Endothelial cell of umbilical vein (primary cell): ENCODE results near the gene B3GALNT2. TPM values are rescaled to one million over a fixed set of nuclear protein-coding genes. Genes with fewer than 3 reads are reported as not detected.

Source experiments
- BruUV-seq: library from RNA; stranded (reverse); fragments of 400-500 nt; replicated peaks from 2 replicates; lab custom pipeline; 2021; lab: Mats Ljungman, UMichigan
- CTCF ChIA-PET: fragments of 300-600, 350-600 bp; sonication (Branson Sonifier 250); formaldehyde crosslinking; loops from one replicate; lab custom pipeline; 2021; ENCODE audit warnings: antibody characterized with exemption, inconsistent platforms; lab: Charles Lee
- POLR2A ChIA-PET: fragments of 300-600, 350-600 bp; sonication (Branson Sonifier 250); formaldehyde crosslinking; loops from one replicate; lab custom pipeline; 2021; ENCODE audit warnings: antibody characterized with exemption, inconsistent platforms; lab: Charles Lee
- DNase-seq: peaks from one replicate; pipeline ENCODE4 v3.0.0-alpha.2; 2011; ENCODE audit warnings: low read depth, low spot score
- FAIRE-seq: peaks from 2 replicates; lab custom pipeline; 2011; peaks lifted over from hg19 to GRCh38; lab: Jason Lieb, UNC
- H2AFZ ChIP-seq: 2 replicates; pipeline ENCODE4 v1.6.0; 2012; ENCODE audit warnings: low read depth, low read length, control low read depth, inconsistent platforms
- H3K27ac ChIP-seq: 2 replicates; pipeline ENCODE4 v1.5.1; 2011; ENCODE audit warnings: low read depth, mild to moderate bottlenecking, control low read depth, low read length, moderate library complexity; ENCODE audit not compliant: insufficient read depth
- H3K27me3 ChIP-seq, 2 experiments: 2 replicates each; pipeline versions ENCODE4 v1.6.0 to v1.6.1; 2011; ENCODE audit warnings: low read length in 2 of 2, mixed read lengths in 1 of 2; ENCODE audit not compliant: control insufficient read depth in 2 of 2, insufficient read depth in 2 of 2
- H3K36me3 ChIP-seq, 2 experiments: 2 replicates in 1 of 2; 3 replicates in 1 of 2; pipeline ENCODE4 v1.5.1; 2011; ENCODE audit warnings: low read length in 2 of 2, mild to moderate bottlenecking in 1 of 2, moderate library complexity in 1 of 2; ENCODE audit not compliant: control insufficient read depth in 2 of 2, insufficient read depth in 2 of 2; ENCODE audit errors: extremely low read depth in 1 of 2
- H3K4me1 ChIP-seq: 3 replicates; pipeline ENCODE4 v1.5.1; 2011; ENCODE audit warnings: mild to moderate bottlenecking, low read length; ENCODE audit not compliant: control insufficient read depth, insufficient read depth; ENCODE audit errors: extremely low read depth
- H3K4me2 ChIP-seq: 2 replicates; pipeline ENCODE4 v1.6.1; 2011; ENCODE audit warnings: low read length, control low read depth, mixed read lengths; ENCODE audit not compliant: insufficient read depth
- H3K4me3 ChIP-seq, 3 experiments: fragments of 200-600 bp in 1 of 3; sonication (generic), shearing (Covaris generic) in 1 of 3; replicated peaks in 1 of 3; 2 replicates each; pipeline ENCODE4 v1.5.1; 2011 to 2016; ENCODE audit warnings: control low read depth in 3 of 3, low read length in 3 of 3, mild to moderate bottlenecking in 2 of 3, inconsistent platforms in 1 of 3, low read depth in 1 of 3, moderate library complexity in 1 of 3; ENCODE audit not compliant: insufficient read depth in 1 of 3
- H3K79me2 ChIP-seq: 2 replicates; pipeline ENCODE4 v1.6.0; 2012; ENCODE audit warnings: low read length, inconsistent platforms; ENCODE audit not compliant: control insufficient read depth, insufficient read depth
- H3K9ac ChIP-seq: replicated peaks from 2 replicates; pipeline ENCODE3; 2011; ENCODE audit warnings: low read length, control low read depth; ENCODE audit not compliant: insufficient read depth; ENCODE audit errors: extremely low read depth
- H3K9me1 ChIP-seq: replicated peaks from 3 replicates; pipeline ENCODE4 v1.6.0; 2011; ENCODE audit warnings: mild to moderate bottlenecking, low read length; ENCODE audit not compliant: control insufficient read depth, insufficient read depth; ENCODE audit errors: extremely low read depth
- H3K9me3 ChIP-seq: replicated peaks from 2 replicates; pipeline ENCODE4 v1.5.1; 2012; ENCODE audit warnings: low read length, inconsistent platforms; ENCODE audit not compliant: control insufficient read depth, insufficient read depth
- H4K20me1 ChIP-seq: replicated peaks from 2 replicates; pipeline ENCODE3; 2011; ENCODE audit warnings: mild to moderate bottlenecking, low read length; ENCODE audit not compliant: control insufficient read depth, insufficient read depth; ENCODE audit errors: extremely low read depth
- FOS ChIP-seq: IDR thresholded peaks from 2 replicates; pipeline ENCODE4 v1.6.1; 2011; ENCODE audit warnings: mild to moderate bottlenecking, low read length, moderate library complexity, borderline replicate concordance; ENCODE audit not compliant: insufficient read depth
- POLR2A ChIP-seq: IDR thresholded peaks from 2 replicates; pipeline ENCODE4 v1.6.1; 2012; ENCODE audit warnings: low read depth, mild to moderate bottlenecking, control low read depth, low read length
- dilution Hi-C: fragments of 300-500 bp; cut with MboI; formaldehyde crosslinking; loops from one replicate; pipeline ENCODE4 v1.15.0; 2019; ENCODE audit warnings: low sequenced_read_pairs; ENCODE audit not compliant: extremely low pct_ligation_motif_present
- intact Hi-C: fragments of 100-400 bp; cut with micrococcal nuclease; formaldehyde crosslinking; loops from one replicate; pipeline ENCODE4 v1.10.0; 2022
- polyA plus RNA-seq, 4 experiments: library from polyadenylated mRNA; depleted of rRNA in 3 of 4; stranded (reverse) in 3 of 4; unstranded in 1 of 4; fragments of >200 nt; gene quantifications; 2 replicates each; pipeline versions ENCODE4 v1.2.1 to v1.2.3, GENCODE V29; 2011 to 2012; ENCODE audit warnings: missing spikeins in 1 of 4
- total RNA-seq: library from RNA; stranded (reverse); gene quantifications from 2 replicates; pipeline ENCODE4 v1.2.3, GENCODE V29; 2021
- TF ChIP-seq, protein P1 (sequence below): IDR thresholded peaks from 2 replicates; pipeline ENCODE4 v1.6.1; 2011; ENCODE audit not compliant: insufficient read depth, insufficient read length

Gene B3GALNT2
- total and polyA plus RNA-seq, 2 donors (not counting 3 experiments of a cell fraction or from before 2014, with no cell fraction given) = 12.0 to 32.2 TPM

DNA sequence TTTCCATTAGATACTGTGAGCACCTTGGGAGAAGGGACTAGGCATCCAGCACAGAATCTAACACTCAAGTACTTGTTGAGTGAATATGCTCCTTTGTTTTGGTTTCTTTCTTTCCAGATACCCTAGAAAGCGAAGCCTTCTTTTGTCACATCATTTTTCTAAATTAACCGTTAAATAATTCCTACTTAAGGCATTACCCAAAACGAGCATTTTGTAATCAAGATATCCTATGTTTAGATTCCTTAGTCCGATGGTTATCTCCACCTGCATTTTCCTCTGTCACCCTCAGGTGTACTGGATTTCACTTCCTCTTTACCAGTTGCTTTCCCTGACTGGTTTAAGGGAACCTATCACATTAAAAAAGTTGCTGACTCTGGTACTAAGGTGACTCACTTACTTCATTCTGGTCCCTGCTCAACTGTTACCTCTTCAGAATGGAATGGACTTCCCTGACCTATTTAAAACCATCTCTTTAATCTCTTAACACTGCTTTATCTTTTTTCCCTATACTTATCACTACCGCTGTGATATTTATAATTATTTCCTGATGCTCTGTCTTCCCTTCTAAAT, 3.2 kb downstream of the B3GALNT2 start:
- Histone ChIP-seq H3K4me2 (no peak overlapping the region), H3K4me1 (peaks cover 9% of the 10 kb centered on the region), H3K36me3 (no peaks in the 10 kb centered on the region), H4K20me1 (peaks cover 2% of the 10 kb centered on the region), H3K27me3 (no peaks in the 10 kb centered on the region), H3K27ac (no peak overlapping the region), H2AFZ (no peak overlapping the region), H3K4me3 (no peak overlapping the region), H3K9ac (no peak overlapping the region), H3K79me2 (peaks cover 66% of the 10 kb centered on the region), H3K9me1 (no peaks in the 10 kb centered on the region), H3K9me3 (no peaks in the 10 kb centered on the region)
- CTCF ChIA-PET = no interaction called here
- POLR2A ChIA-PET = no interaction called here
- DNase-seq = no peak
- FAIRE-seq = no peak
- intact Hi-C loops = loop anchor here (5.0 to 10.0 kb wide), 5 partner anchors 249 to 1026 kb away; partner anchors contain the start of genes NID1 and TARBP1
- dilution Hi-C loops = no loop called here
- TF ChIP-seq FOS = no peak
- TF ChIP-seq POLR2A = no peak
- BruUV-seq = no TSS peak

DNA sequence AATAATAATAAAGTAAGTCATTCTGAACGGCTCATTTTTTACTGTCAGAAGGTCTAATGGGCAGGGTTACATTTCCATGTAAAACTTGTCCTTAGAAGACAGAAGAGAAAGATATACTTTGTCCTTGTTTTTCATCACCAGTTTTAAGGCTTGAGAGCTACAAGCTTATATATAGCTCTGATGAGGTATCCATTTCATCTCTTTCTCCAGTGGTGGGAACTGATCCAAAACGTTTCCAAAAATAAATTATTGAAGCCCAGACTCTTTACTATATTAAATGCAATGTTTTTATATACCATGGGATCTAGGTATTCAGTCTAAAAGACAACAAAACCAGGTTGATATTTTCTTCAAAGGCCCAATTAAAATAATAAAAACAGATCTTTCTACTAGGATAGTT, 8.7 kb downstream of the B3GALNT2 start:
- dilution Hi-C loops = no loop called here
- no peak overlapping the region for H3K4me3 ChIP-seq
- DNase-seq (no peak), FAIRE-seq (no peak)
- no TSS peak for BruUV-seq
- no peaks in the 10 kb centered on the region for H3K9me3 ChIP-seq
- no peaks in the 10 kb centered on the region for H3K4me1 ChIP-seq
- TF ChIP-seq, protein P1, sequence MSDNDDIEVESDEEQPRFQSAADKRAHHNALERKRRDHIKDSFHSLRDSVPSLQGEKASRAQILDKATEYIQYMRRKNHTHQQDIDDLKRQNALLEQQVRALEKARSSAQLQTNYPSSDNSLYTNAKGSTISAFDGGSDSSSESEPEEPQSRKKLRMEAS = no peak
- no peak for TF ChIP-seq POLR2A
- peaks cover 5 to 9% of the 10 kb centered on the region in 2 experiments for H3K36me3 ChIP-seq
- H4K20me1 ChIP-seq = peaks cover 2% of the 10 kb centered on the region
- H3K79me2 ChIP-seq = peaks cover 35% of the 10 kb centered on the region
- no peak overlapping the region for H3K4me2 ChIP-seq
- ChIA-PET POLR2A (no interaction called here), CTCF (interaction anchor here (0.9 to 3.7 kb wide), 2 partner anchors 9 kb away, joined by 3 to 11 read pairs; partner anchors contain the start of gene B3GALNT2)
- H3K9me1 ChIP-seq = no peaks in the 10 kb centered on the region
- intact Hi-C loops = no loop called here
- no peak overlapping the region for H3K9ac ChIP-seq
- no peaks in the 10 kb centered on the region for H3K27me3 ChIP-seq
- no peak overlapping the region for H3K27ac ChIP-seq
- no peak overlapping the region for H2AFZ ChIP-seq
